H1 (cell line): Measurements from ENCODE around the gene SNAPC2. TPM values are rescaled to one million over a fixed set of nuclear protein-coding genes. Genes with fewer than 3 reads are reported as not detected.

Source experiments
- CTCF ChIA-PET: fragments of 300-600 bp; sonication (Branson Sonifier 250); formaldehyde crosslinking; loops from one replicate; lab custom pipeline; 2021; ENCODE audit not compliant: partially characterized antibody; lab: Charles Lee
- POLR2A ChIA-PET: fragments of 300-600 bp; sonication (Branson Sonifier 250); formaldehyde crosslinking; loops from one replicate; lab custom pipeline; 2021; ENCODE audit warnings: inconsistent platforms; ENCODE audit not compliant: partially characterized antibody; lab: Charles Lee
- DNase-seq, 2 experiments: peaks; one replicate each; pipeline versions ENCODE4 v3.0.0 to v3.0.0-alpha.2; 2010 to 2022; ENCODE audit warnings: low spot score in 2 of 2, low read depth in 1 of 2, mixed read lengths in 1 of 2
- FAIRE-seq: peaks from 2 replicates; lab custom pipeline; 2011; peaks lifted over from hg19 to GRCh38; lab: Jason Lieb, UNC
- H2AFZ ChIP-seq: 2 replicates; pipeline ENCODE4 v1.8.1; 2012; ENCODE audit warnings: low read length, inconsistent platforms
- H2AK5ac ChIP-seq: 2 replicates; pipeline ENCODE4 v1.6.1; 2013; ENCODE audit warnings: low read depth, low read length
- H2BK120ac ChIP-seq: replicated peaks from 2 replicates; pipeline ENCODE3; 2013; ENCODE audit warnings: low read depth, low read length, inconsistent platforms
- H2BK12ac ChIP-seq: 2 replicates; pipeline ENCODE4 v1.6.1; 2013; ENCODE audit warnings: low read depth, low read length
- H2BK15ac ChIP-seq: 2 replicates; pipeline ENCODE4 v1.6.1; 2013; ENCODE audit warnings: low read length
- H2BK20ac ChIP-seq: 2 replicates; pipeline ENCODE4 v1.6.1; 2013; ENCODE audit warnings: low read length
- H2BK5ac ChIP-seq: 2 replicates; pipeline ENCODE4 v1.6.1; 2013; ENCODE audit warnings: low read depth, low read length
- H3K14ac ChIP-seq: 2 replicates; pipeline ENCODE4 v1.6.1; 2013; ENCODE audit warnings: inconsistent platforms; ENCODE audit not compliant: insufficient read length
- H3K18ac ChIP-seq: 2 replicates; pipeline ENCODE4 v1.6.1; 2013; ENCODE audit warnings: low read length; ENCODE audit errors: extremely low read depth
- H3K23ac ChIP-seq: 2 replicates; pipeline ENCODE4 v1.6.1; 2013; ENCODE audit warnings: inconsistent platforms; ENCODE audit not compliant: insufficient read length
- H3K23me2 ChIP-seq: 2 replicates; pipeline ENCODE4 v1.6.1; 2013; ENCODE audit warnings: low read depth, low read length
- H3K27ac ChIP-seq: 2 replicates; pipeline ENCODE4 v1.6.1; 2011; ENCODE audit warnings: low read depth, low read length, inconsistent platforms
- H3K27me3 ChIP-seq, 4 experiments: replicated peaks in 1 of 4; 1 replicate in 1 of 4; 2 replicates in 3 of 4; pipeline versions ENCODE4 v1.6.1 to v1.8.1; 2011 to 2013; ENCODE audit warnings: low read length in 3 of 4, mild to moderate bottlenecking in 3 of 4, inconsistent platforms in 2 of 4, mixed read lengths in 2 of 4, moderate library complexity in 1 of 4; ENCODE audit not compliant: control insufficient read depth in 3 of 4, insufficient read depth in 3 of 4; ENCODE audit errors: extremely low read depth in 1 of 4
- H3K36me3 ChIP-seq, 4 experiments: 2 replicates each; pipeline versions ENCODE4 v1.6.1 to v1.8.1; 2011 to 2013; ENCODE audit warnings: mild to moderate bottlenecking in 4 of 4, low read length in 3 of 4, moderate library complexity in 2 of 4, control low read depth in 1 of 4, inconsistent platforms in 1 of 4; ENCODE audit not compliant: insufficient read depth in 4 of 4, control insufficient read depth in 2 of 4
- H3K4ac ChIP-seq: replicated peaks from 2 replicates; pipeline ENCODE3; 2013; ENCODE audit warnings: low read length, low read depth, mixed read lengths, inconsistent platforms; ENCODE audit not compliant: insufficient read length
- H3K4me1 ChIP-seq, 4 experiments: replicated peaks in 1 of 4; 1 replicate in 1 of 4; 2 replicates in 3 of 4; pipeline versions ENCODE4 v1.6.1 to v1.8.1; 2011 to 2013; ENCODE audit warnings: low read length in 3 of 4, inconsistent platforms in 2 of 4, mixed read lengths in 1 of 4; ENCODE audit not compliant: insufficient read depth in 4 of 4, control insufficient read depth in 3 of 4
- H3K4me2 ChIP-seq, 2 experiments: 2 replicates each; pipeline versions ENCODE4 v1.6.1 to v1.8.1; 2011 to 2013; ENCODE audit warnings: low read depth in 2 of 2, low read length in 2 of 2, control low read depth in 1 of 2, inconsistent platforms in 1 of 2, mild to moderate bottlenecking in 1 of 2; ENCODE audit not compliant: insufficient read depth in 1 of 2
- H3K4me3 ChIP-seq, 4 experiments: fragments of 200-600, 300-600 bp in 1 of 4; sonication (generic), shearing (Covaris generic), sonication (Bioruptor Twin) in 1 of 4; 2 replicates each; pipeline versions ENCODE4 v1.5.1 to v1.8.1; 2011 to 2016; ENCODE audit warnings: low read length in 4 of 4, low read depth in 3 of 4, control low read depth in 2 of 4, inconsistent platforms in 2 of 4, mild to moderate bottlenecking in 2 of 4, mixed read lengths in 1 of 4, moderate library complexity in 1 of 4; ENCODE audit not compliant: insufficient read depth in 2 of 4; ENCODE audit errors: extremely low read depth in 1 of 4
- H3K56ac ChIP-seq: replicated peaks from 2 replicates; pipeline ENCODE3; 2013; ENCODE audit warnings: low read depth, mild to moderate bottlenecking, mixed read lengths, low read length, inconsistent platforms; ENCODE audit not compliant: insufficient read length
- H3K79me1 ChIP-seq: 2 replicates; pipeline ENCODE4 v1.6.1; 2013; ENCODE audit warnings: low read depth, low read length, control low read depth
- H3K79me2 ChIP-seq, 2 experiments: 2 replicates each; pipeline versions ENCODE4 v1.6.1 to v1.8.1; 2012 to 2013; ENCODE audit warnings: low read length in 2 of 2, mild to moderate bottlenecking in 2 of 2, inconsistent platforms in 1 of 2; ENCODE audit not compliant: insufficient read depth in 2 of 2, control insufficient read depth in 1 of 2
- H3K9ac ChIP-seq, 4 experiments: replicated peaks in 1 of 4; 1 replicate in 1 of 4; 2 replicates in 3 of 4; pipeline versions ENCODE4 v1.6.1 to v1.8.1; 2011 to 2013; ENCODE audit warnings: low read depth in 3 of 4, low read length in 3 of 4, control low read depth in 2 of 4, mild to moderate bottlenecking in 2 of 4, moderate library complexity in 2 of 4, inconsistent platforms in 1 of 4; ENCODE audit errors: extremely low read depth in 1 of 4
- H3K9me3 ChIP-seq, 2 experiments: 2 replicates each; pipeline versions ENCODE4 v1.6.1 to v1.8.1; 2012 to 2013; ENCODE audit warnings: mild to moderate bottlenecking in 2 of 2, moderate library complexity in 2 of 2, control low read depth in 1 of 2, inconsistent platforms in 1 of 2, low read depth in 1 of 2, low read length in 1 of 2, mixed read lengths in 1 of 2; ENCODE audit not compliant: insufficient read depth in 2 of 2
- H4K20me1 ChIP-seq, 2 experiments: replicated peaks in 1 of 2; 2 replicates each; pipeline versions ENCODE3 to v1.8.1; 2011 to 2013; ENCODE audit warnings: inconsistent platforms in 2 of 2, low read length in 2 of 2, mild to moderate bottlenecking in 1 of 2; ENCODE audit not compliant: insufficient read depth in 2 of 2, control insufficient read depth in 1 of 2
- H4K5ac ChIP-seq: 2 replicates; pipeline ENCODE4 v1.6.1; 2013; ENCODE audit warnings: low read length, low read depth, mixed read lengths, inconsistent platforms; ENCODE audit not compliant: insufficient read length
- H4K8ac ChIP-seq: 2 replicates; pipeline ENCODE4 v1.8.0; 2013; ENCODE audit warnings: mild to moderate bottlenecking, moderate library complexity, low read length, inconsistent platforms; ENCODE audit not compliant: insufficient read depth; ENCODE audit errors: extremely low read depth
- H4K91ac ChIP-seq: replicated peaks from 2 replicates; pipeline ENCODE3; 2013; ENCODE audit warnings: low read length, mixed read lengths, inconsistent platforms; ENCODE audit not compliant: insufficient read length
- CBX5 ChIP-seq: fragments of 300-800, 300-1000 bp; sonication (generic); IDR thresholded peaks from 2 replicates; pipeline ENCODE4 v1.7.1; 2016; ENCODE audit warnings: antibody characterized with exemption, low read length, low read depth
- CEBPB ChIP-seq: IDR thresholded peaks from 2 replicates; pipeline ENCODE4 v1.6.1; 2012; ENCODE audit warnings: low read depth, low read length
- CTBP2 ChIP-seq: IDR thresholded peaks from 2 replicates; pipeline ENCODE4 v1.7.0; 2011; ENCODE audit warnings: borderline replicate concordance, mild to moderate bottlenecking, moderate library complexity, mixed read lengths, low read length; ENCODE audit not compliant: insufficient read depth, insufficient read length
- EGR1 ChIP-seq: IDR thresholded peaks from 2 replicates; pipeline ENCODE4 v1.6.1; 2011; ENCODE audit warnings: low read depth, low read length, borderline replicate concordance
- HDAC2 ChIP-seq, 2 experiments: fragments of 300-600 bp in 1 of 2; sonication (generic) in 1 of 2; IDR thresholded peaks; 2 replicates each; pipeline ENCODE4 v1.6.1; 2011 to 2012; ENCODE audit warnings: low read depth in 2 of 2, low read length in 2 of 2, mild to moderate bottlenecking in 2 of 2, moderate library complexity in 2 of 2, borderline replicate concordance in 1 of 2, inconsistent platforms in 1 of 2
- KDM1A ChIP-seq: fragments of 200-600, 300-600 bp; sonication (generic); IDR thresholded peaks from 2 replicates; pipeline ENCODE4 v1.7.1; 2016; ENCODE audit warnings: mild to moderate bottlenecking, low read length, borderline replicate concordance
- KDM4A ChIP-seq: IDR thresholded peaks from one replicate; pipeline ENCODE4 v1.7.1; 2012; ENCODE audit warnings: low read depth, mild to moderate bottlenecking, moderate library complexity, low read length, inconsistent platforms; ENCODE audit not compliant: severe bottlenecking
- RNF2 ChIP-seq: fragments of 200-900, 300-1000 bp; sonication (generic); IDR thresholded peaks from 2 replicates; pipeline ENCODE4 v1.7.1; 2016; ENCODE audit warnings: borderline replicate concordance, low read depth, mild to moderate bottlenecking, antibody characterized with exemption, low read length; ENCODE audit not compliant: poor library complexity, severe bottlenecking; ENCODE audit errors: missing control alignments
- TAF7 ChIP-seq: optimal IDR thresholded peaks from 2 replicates; pipeline ENCODE3; 2011; ENCODE audit warnings: low read depth, mild to moderate bottlenecking, inconsistent platforms, low read length, moderate library complexity, borderline replicate concordance
- TCF12 ChIP-seq: IDR thresholded peaks from 2 replicates; pipeline ENCODE4 v1.6.1; 2011; ENCODE audit warnings: low read depth, mild to moderate bottlenecking, low read length
- YY1 ChIP-seq: IDR thresholded peaks from 2 replicates; pipeline ENCODE4 v1.6.1; 2011; ENCODE audit warnings: low read depth, mild to moderate bottlenecking, low read length
- WGBS, 2 experiments: shearing (Covaris generic) in 1 of 2; methylation state at CpG; one replicate each; pipeline versions ENCODE4 v1.1.6 to v1.1.7; 2013 to 2015; ENCODE audit warnings: low lambda C conversion rate in 2 of 2, mixed read lengths in 2 of 2, inconsistent platforms in 1 of 2, low coverage in 1 of 2, missing lambda C conversion rate in 1 of 2; ENCODE audit not compliant: insufficient replicate concordance in 2 of 2, insufficient coverage in 1 of 2, insufficient read length in 1 of 2; ENCODE audit errors: extremely low coverage in 1 of 2, missing lambda C conversion rate in 1 of 2; 5-methylcytosine and 5-hydroxymethylcytosine counted together
- polyA plus RNA-seq, 7 experiments: library from polyadenylated mRNA; depleted of rRNA in 3 of 7; stranded (reverse) in 5 of 7; unstranded in 2 of 7; fragments of >200 nt in 5 of 7; fragments of 200-250 nt in 2 of 7; gene quantifications; 1 replicate in 5 of 7; 2 replicates in 1 of 7; 4 replicates in 1 of 7; pipeline versions ENCODE4 v1.2.1 to v1.2.3, GENCODE V29; 2011 to 2013; ENCODE audit warnings: missing spikeins in 2 of 7, mixed read lengths in 2 of 7
- total RNA-seq: library from RNA; stranded (reverse); fragmentation: NEBNext Ultra II Directional; extraction: Animal tissue kit (Norgen Biotek cat#: 25700); gene quantifications from 2 replicates; pipeline ENCODE4 v1.2.1, GENCODE V29; 2021

The SNAPC2 gene
- total and polyA plus RNA-seq, 2 of the 8 experiments (the other 6 are each of a cell fraction or from before 2014, with no cell fraction given): 18.2 to 20.3 TPM

- H3K9ac ChIP-seq: no peak overlapping the region
- TF ChIP-seq CTBP2 (no peak), TAF7 (no peak), RNF2 (no peak), HDAC2 (IDR thresholded peaks at IDR 0.05; ENCODE audit: borderline replicate concordance in 1 of 2, low read depth in 2 of 2, low read length in 2 of 2) (no peak), YY1 (no peak), KDM1A (no peak), EGR1 (no peak), CEBPB (no peak), CBX5 (no peak), TCF12 (no peak), KDM4A (no peak)
Measured at GRCh38 chr19:7910321-7911161, 9.6 kb upstream of the SNAPC2 start.

More at GRCh38 chr19:7910321-7911161, 9.6 kb upstream of the SNAPC2 start:
- Histone ChIP-seq H4K20me1 (peaks cover 5 to 22% of the 10 kb centered on the region in 2 experiments), H2BK15ac (no peak overlapping the region), H3K56ac (no peak overlapping the region), H2BK5ac (no peak overlapping the region), H4K5ac (no peak overlapping the region), H2BK12ac (no peak overlapping the region), H4K8ac (no peak overlapping the region), H2BK20ac (no peak overlapping the region), H3K4me1 (no peaks in the 10 kb centered on the region), H3K4me3 (no peak overlapping the region), H3K14ac (no peak overlapping the region), H3K27ac (no peak overlapping the region), H4K91ac (no peak overlapping the region), H3K27me3 (peaks cover 0 to 11% (median 8%) of the 10 kb centered on the region in 4 experiments; a peak in 5 of 7 replicates), H3K18ac (no peak overlapping the region), H3K79me1 (0 out of 2 replicates have a peak, but pooled peaks cover 4% of the 10 kb centered on the region), H3K4ac (no peak overlapping the region), H3K9me3 (no peaks in the 10 kb centered on the region), H3K36me3 (peaks cover 5 to 30% (median 16%) of the 10 kb centered on the region in 4 experiments; a peak in 5 of 8 replicates), H3K79me2 (peaks cover 0 to 10% of the 10 kb centered on the region in 2 experiments; a peak in 1 of 4 replicates), H3K4me2 (no peak overlapping the region), H3K23me2 (no peaks in the 10 kb centered on the region; the same call in 1 of the 2 replicates), H2BK120ac (no peak overlapping the region), H2AFZ (no peak overlapping the region), H3K23ac (no peak overlapping the region), H2AK5ac (no peak overlapping the region)
- WGBS, 2 experiments: 92% methylated on average over 33 of the region's 54 CpGs; no CpG with 5 or more reads in 1 of the 2 experiments
- FAIRE-seq: no peak
- ChIA-PET CTCF (interaction anchor here (0.6 to 1.7 kb wide), 4 partner anchors 14 to 58 kb away, joined by 3 to 7 read pairs (median 4); no protein-coding TSS in a partner anchor), POLR2A (interaction anchor here (0.9 to 2.3 kb wide), 4 partner anchors 10 to 16 kb away, joined by 5 to 10 read pairs (median 8); partner anchors contain the start of gene SNAPC2)
- no peak for DNase-seq
